ENCODE results near the gene EMD. TPM values are rescaled to one million over a fixed set of nuclear protein-coding genes. Genes with fewer than 3 reads are reported as not detected.

Gene EMD
- polyA plus RNA-seq, 1 of the 3 experiments (the other 2 are of a cell fraction) = 68.0 TPM

- no peaks in the 10 kb centered on the region for H3F3A ChIP-seq (replicated peaks; ENCODE audit: insufficient read depth)
- peak overlapping the region; percentile 91 for H3K4me2 ChIP-seq
- no peak for DNase-seq
- no peaks in the 10 kb centered on the region; the same call in 1 of the 2 replicates for H3K27me3 ChIP-seq (ENCODE audit: insufficient read depth)
- ChIA-PET POLR2A (interaction anchor here (5.0 kb wide), 1 partner anchor 8 kb away, joined by 25 read pairs; no protein-coding TSS in a partner anchor), CTCF (interaction anchor here (1.0 to 1.3 kb wide), 3 partner anchors 9 to 20 kb away, joined by 3 to 4 read pairs (median 4); partner anchors contain the start of gene RPL10)
- no peaks in the 10 kb centered on the region for H3K9me2 ChIP-seq
- TF ChIP-seq YY1 (IDR thresholded peaks at IDR 0.05; ENCODE audit: low read depth) (no peak), GATA2 (CRISPR knock-in tag; IDR thresholded peaks at IDR 0.05) (no peak), MXI1 (IDR thresholded peaks at IDR 0.05; ENCODE audit: low read depth, low read length) (no peak), SIN3A (IDR thresholded peaks at IDR 0.05; ENCODE audit: borderline replicate concordance, low read depth, low read length) (no peak), EP300 (IDR thresholded peaks at IDR 0.05; ENCODE audit: borderline replicate concordance in 1 of 2, low read depth in 1 of 2, low read length in 1 of 2) (no peak), TEAD4 (IDR thresholded peaks at IDR 0.05; ENCODE audit: borderline replicate concordance, insufficient read depth) (no peak), FOSL2 (IDR thresholded peaks at IDR 0.05; ENCODE audit: borderline replicate concordance, low read depth) (no peak)
- TF ChIP-seq, protein P1, sequence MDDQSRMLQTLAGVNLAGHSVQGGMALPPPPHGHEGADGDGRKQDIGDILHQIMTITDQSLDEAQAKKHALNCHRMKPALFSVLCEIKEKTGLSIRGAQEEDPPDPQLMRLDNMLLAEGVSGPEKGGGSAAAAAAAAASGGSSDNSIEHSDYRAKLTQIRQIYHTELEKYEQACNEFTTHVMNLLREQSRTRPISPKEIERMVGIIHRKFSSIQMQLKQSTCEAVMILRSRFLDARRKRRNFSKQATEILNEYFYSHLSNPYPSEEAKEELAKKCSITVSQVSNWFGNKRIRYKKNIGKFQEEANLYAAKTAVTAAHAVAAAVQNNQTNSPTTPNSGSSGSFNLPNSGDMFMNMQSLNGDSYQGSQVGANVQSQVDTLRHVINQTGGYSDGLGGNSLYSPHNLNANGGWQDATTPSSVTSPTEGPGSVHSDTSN (IDR thresholded peaks at IDR 0.05) = no peak
- H3K27ac ChIP-seq (ENCODE audit: low read depth in 2 of 2, low read length in 1 of 2) = peak overlapping the region in 1 of 2 experiments; percentile 64; a peak in 1 of 4 replicates
- H3K79me2 ChIP-seq (ENCODE audit: insufficient read depth) = peaks cover 23% of the 10 kb centered on the region
- 45% methylated on average over 7 of the region's 10 CpGs for WGBS (ENCODE audit: low lambda C conversion rate)
- no peaks in the 10 kb centered on the region for H3K36me3 ChIP-seq (replicated peaks in 1 of 2; ENCODE audit: control insufficient read depth in 1 of 2, insufficient read depth in 2 of 2, low read length in 1 of 2)
- H4K20me1 ChIP-seq (ENCODE audit: insufficient read depth) = no peaks in the 10 kb centered on the region
- peaks cover 4 to 9% of the 10 kb centered on the region in 2 experiments; a peak in 1 of 4 replicates for H3K4me1 ChIP-seq (ENCODE audit: control insufficient read depth in 1 of 2, insufficient read depth in 2 of 2, low read depth in 1 of 2, low read length in 1 of 2)
- no peaks in the 10 kb centered on the region for H3K9me3 ChIP-seq
- peak overlapping the region; percentile 38 to 60; a peak in 3 of 4 replicates for H3K4me3 ChIP-seq (ENCODE audit: low read depth in 2 of 2, low read length in 1 of 2)
- peak overlapping the region; percentile 67 for H3K9ac ChIP-seq
- peak overlapping the region; percentile 30; the same call in 1 of the 2 replicates for H2AFZ ChIP-seq (ENCODE audit: low read depth)
Measured at GRCh38 chrX:154408659-154409221, 29.6 kb downstream of the EMD start.

DNA sequence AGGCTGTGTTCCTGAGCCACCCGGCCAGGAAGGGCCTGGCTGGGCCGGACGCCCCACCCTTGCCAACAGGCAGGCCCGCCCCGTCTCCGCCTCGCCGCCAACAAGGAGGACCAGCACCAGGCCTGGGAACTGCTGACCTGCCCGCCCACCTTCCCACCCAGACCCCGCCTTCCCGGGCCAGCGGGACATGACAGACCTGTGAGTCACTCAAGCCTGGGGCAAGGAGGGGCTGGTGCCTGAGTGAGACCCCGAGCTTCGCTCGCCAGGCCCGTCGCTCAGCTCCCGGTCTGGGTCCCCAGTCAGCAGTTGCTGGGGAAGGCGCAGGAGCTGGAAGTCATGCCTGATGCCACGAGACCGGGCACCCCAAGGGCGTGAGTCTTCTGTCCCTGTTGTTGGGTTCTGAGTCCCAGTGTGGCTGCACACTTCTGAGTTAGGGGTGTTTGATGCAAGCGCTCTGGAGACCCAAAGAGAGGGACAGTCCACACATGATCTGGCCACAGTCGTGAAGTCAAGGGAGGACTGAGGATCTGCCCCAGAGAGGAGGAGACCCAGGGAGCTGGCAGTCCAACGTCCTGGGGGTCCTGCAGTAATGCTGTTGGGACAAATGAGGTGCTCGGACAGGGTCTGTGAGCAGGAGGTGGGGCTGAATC is 30.3 kb downstream of the EMD start, which contains the start of gene DNASE1L1:
TSS of gene DNASE1L1 (minus strand) at position 33 of the 650 bp plus-strand sequence. CDS start 3,686 bp downstream, outside the sequence.
- peak within 1 kb of the TSS; percentile 38 to 60; a peak in 3 of 4 replicates for H3K4me3 ChIP-seq (ENCODE audit: low read depth in 2 of 2, low read length in 1 of 2)
- no peaks in the 10 kb centered on the region for H3K9me3 ChIP-seq
- DNase-seq = no peak
- no peaks in the 10 kb centered on the region for H3K36me3 ChIP-seq (replicated peaks in 1 of 2; ENCODE audit: control insufficient read depth in 1 of 2, insufficient read depth in 2 of 2, low read length in 1 of 2)
- H2AFZ ChIP-seq (ENCODE audit: low read depth) = peak within 1 kb of the TSS; percentile 30; the same call in 1 of the 2 replicates
- H3K79me2 ChIP-seq (ENCODE audit: insufficient read depth) = peaks cover 23% of the 10 kb centered on the region
- peak within 1 kb of the TSS in 1 of 2 experiments; percentile 79; a peak in 3 of 4 replicates for H3K27ac ChIP-seq (ENCODE audit: low read depth in 2 of 2, low read length in 1 of 2)
- H3F3A ChIP-seq (replicated peaks; ENCODE audit: insufficient read depth) = no peaks in the 10 kb centered on the region
- POLR2A ChIA-PET = interaction anchor here (0.8 to 5.0 kb wide), 2 partner anchors 9 to 11 kb away, joined by 4 to 25 read pairs; partner anchors contain the start of gene RPL10
- H3K4me2 ChIP-seq = peak within 1 kb of the TSS; percentile 91
- H3K4me1 ChIP-seq (ENCODE audit: control insufficient read depth in 1 of 2, insufficient read depth in 2 of 2, low read depth in 1 of 2, low read length in 1 of 2) = peaks cover 4 to 9% of the 10 kb centered on the region in 2 experiments; a peak in 1 of 4 replicates
- H3K9me2 ChIP-seq = no peaks in the 10 kb centered on the region
- no peaks in the 10 kb centered on the region for H4K20me1 ChIP-seq (ENCODE audit: insufficient read depth)
- H3K27me3 ChIP-seq (ENCODE audit: insufficient read depth) = no peaks in the 10 kb centered on the region; the same call in 1 of the 2 replicates
- H3K9ac ChIP-seq = peak within 1 kb of the TSS; percentile 67
- 31% methylated on average over 13 of the region's 26 CpGs for WGBS (ENCODE audit: low lambda C conversion rate)
- CTCF ChIA-PET = interaction anchor here (1.0 to 1.3 kb wide), 3 partner anchors 9 to 20 kb away, joined by 3 to 4 read pairs (median 4); partner anchors contain the start of gene RPL10
- TF ChIP-seq RXRA (IDR thresholded peaks at IDR 0.05; ENCODE audit: borderline replicate concordance, low read depth) = no peak
- TF ChIP-seq FOSL2 (IDR thresholded peaks at IDR 0.05; ENCODE audit: borderline replicate concordance, low read depth) = peak; percentile 81
- TF ChIP-seq TAF1 (IDR thresholded peaks at IDR 0.05; ENCODE audit: borderline replicate concordance, low read depth, low read length) = no peak
- TF ChIP-seq ZBTB33 (IDR thresholded peaks at IDR 0.05; ENCODE audit: borderline replicate concordance, low read depth) = no peak
- TF ChIP-seq FOXJ3 (CRISPR knock-in tag; IDR thresholded peaks at IDR 0.05) = no peak
- no peak for TF ChIP-seq TEAD4 (IDR thresholded peaks at IDR 0.05; ENCODE audit: borderline replicate concordance, insufficient read depth)
- no peak for TF ChIP-seq NRF1 (IDR thresholded peaks at IDR 0.05; ENCODE audit: low read depth, low read length)
- TF ChIP-seq POLR2AphosphoS5 (IDR thresholded peaks at IDR 0.05; ENCODE audit: low read depth, low read length) = no peak
- no peak for TF ChIP-seq CHD2 (IDR thresholded peaks at IDR 0.05; ENCODE audit: low read length, partially characterized antibody)
- TF ChIP-seq, protein P1 (IDR thresholded peaks at IDR 0.05) = peak; percentile 38; the same call in 1 of the 2 replicates
- no peak for TF ChIP-seq GATA2 (CRISPR knock-in tag; IDR thresholded peaks at IDR 0.05)
- peak; percentile 25; the same call in 1 of the 2 replicates for TF ChIP-seq GABPA (IDR thresholded peaks at IDR 0.05; ENCODE audit: low read depth)
- no peak for TF ChIP-seq YY1 (IDR thresholded peaks at IDR 0.05; ENCODE audit: low read depth)
- TF ChIP-seq RCOR1 (IDR thresholded peaks at IDR 0.05; ENCODE audit: low read length) = no peak
- no peak for TF ChIP-seq SMC3 (IDR thresholded peaks at IDR 0.05; ENCODE audit: low read depth, low read length)
- no peak for TF ChIP-seq EZH2phosphoT487 (IDR thresholded peaks at IDR 0.05; ENCODE audit: borderline replicate concordance, low read depth)
- TF ChIP-seq RFX5 (IDR thresholded peaks at IDR 0.05; ENCODE audit: low read length) = peak; percentile 29; the same call in 1 of the 2 replicates
- TF ChIP-seq SIN3A (IDR thresholded peaks at IDR 0.05; ENCODE audit: borderline replicate concordance, low read depth, low read length) = no peak
